ENCODE measurements around the gene FAM72A.
"Not testable (repeated sequence)": the region's sequence is repeated elsewhere in the genome, so short reads cannot be mapped to it uniquely, and the experiment has no call there.

GRCh38 chr1:206185778-206186177, 16.9 kb downstream of the FAM72A start:
- TF ChIP-seq POLR2A (IDR thresholded peaks at IDR 0.05; ENCODE audit: extremely low read depth, insufficient read length); CTCF (IDR thresholded peaks at IDR 0.05; ENCODE audit: low read depth, low read length): not testable (repeated sequence)

Measured in NB4 (cell line).